Dedifferentiated amniotic fluid mesenchymal stem cell (primary cell): ENCODE measurements around the gene CDX4.
"Not testable (repeated sequence)": the region's sequence is repeated elsewhere in the genome, so short reads cannot be mapped to it uniquely, and the experiment has no call there.

Source experiments
- DNase-seq: peaks from one replicate; pipeline ENCODE4 v3.0.0-alpha.2; 2016; ENCODE audit errors: extremely low spot score

The CDX4 gene

GRCh38 chrX:73446831-73447230 is at the start of gene CDX4:
CDX4 (plus strand) TSS chrX:73447053; CDS start chrX:73447254, 201 bp downstream.
- DNase-seq, result no peak

- DNase-seq, result no peak
Observed at GRCh38 chrX:73398185-73398914, 48.5 kb upstream of the CDX4 start.

GRCh38 chrX:73400136-73400748 is 46.6 kb upstream of the CDX4 start:
- DNase-seq, result no peak

GRCh38 chrX:73401591-73402266 is 45.1 kb upstream of the CDX4 start:
- DNase-seq, result no peak

GRCh38 chrX:73412930-73413329 is 33.9 kb upstream of the CDX4 start:
- no peak for DNase-seq

GRCh38 chrX:73447311-73447794 is 500 bp downstream of the CDX4 start:
- no peak for DNase-seq

- no peak for DNase-seq
Observed at GRCh38 chrX:73448379-73448778, 1.5 kb downstream of the CDX4 start.

GRCh38 chrX:73455171-73455570 is 8.3 kb downstream of the CDX4 start:
- no peak for DNase-seq

GRCh38 chrX:73457306-73457705 is 10.5 kb downstream of the CDX4 start:
- DNase-seq, result no peak

- no peak for DNase-seq
Observed at GRCh38 chrX:73468376-73468775, 21.5 kb downstream of the CDX4 start.

- DNase-seq, result no peak
Observed at GRCh38 chrX:73478961-73479360, 32.1 kb downstream of the CDX4 start.

- DNase-seq, result no peak
Observed at GRCh38 chrX:73481521-73481920, 34.7 kb downstream of the CDX4 start.

- no peak for DNase-seq
Observed at GRCh38 chrX:73490661-73491060, 43.8 kb downstream of the CDX4 start.

GRCh38 chrX:73492178-73492577 is 45.3 kb downstream of the CDX4 start:
- DNase-seq, result not testable (repeated sequence)
